Kidney epithelial cell (primary cell): ENCODE results near the gene NOC4L. TPM values are rescaled to one million over a fixed set of nuclear protein-coding genes. Genes with fewer than 3 reads are reported as not detected.

Experiments used
- DNase-seq: peaks from one replicate; pipeline ENCODE4 v3.0.0-alpha.2; 2010; ENCODE audit warnings: low read depth
- H3K27me3 ChIP-seq: 2 replicates; pipeline ENCODE4 v1.6.0; 2011; ENCODE audit warnings: low read length; ENCODE audit not compliant: control insufficient read depth, insufficient read depth
- H3K36me3 ChIP-seq: 2 replicates; pipeline ENCODE4 v1.5.1; 2011; ENCODE audit warnings: low read length; ENCODE audit not compliant: control insufficient read depth, insufficient read depth
- H3K4me3 ChIP-seq: 2 replicates; pipeline ENCODE4 v1.5.1; 2011; ENCODE audit warnings: low read depth, mild to moderate bottlenecking, control low read depth, low read length
- CTCF ChIP-seq: IDR thresholded peaks from 2 replicates; pipeline ENCODE4 v1.5.1; 2011; ENCODE audit warnings: mild to moderate bottlenecking, moderate library complexity, low read length, control low read depth, inconsistent platforms; ENCODE audit not compliant: insufficient read depth, poor library complexity, severe bottlenecking
- total RNA-seq: library from RNA; depleted of rRNA; stranded (reverse); fragments of >200 nt; gene quantifications from 2 replicates; pipeline ENCODE4 v1.2.3, GENCODE V29; 2015

The NOC4L gene
- total RNA-seq, 1 donor from 2014 or later: 23.8 TPM

DNA sequence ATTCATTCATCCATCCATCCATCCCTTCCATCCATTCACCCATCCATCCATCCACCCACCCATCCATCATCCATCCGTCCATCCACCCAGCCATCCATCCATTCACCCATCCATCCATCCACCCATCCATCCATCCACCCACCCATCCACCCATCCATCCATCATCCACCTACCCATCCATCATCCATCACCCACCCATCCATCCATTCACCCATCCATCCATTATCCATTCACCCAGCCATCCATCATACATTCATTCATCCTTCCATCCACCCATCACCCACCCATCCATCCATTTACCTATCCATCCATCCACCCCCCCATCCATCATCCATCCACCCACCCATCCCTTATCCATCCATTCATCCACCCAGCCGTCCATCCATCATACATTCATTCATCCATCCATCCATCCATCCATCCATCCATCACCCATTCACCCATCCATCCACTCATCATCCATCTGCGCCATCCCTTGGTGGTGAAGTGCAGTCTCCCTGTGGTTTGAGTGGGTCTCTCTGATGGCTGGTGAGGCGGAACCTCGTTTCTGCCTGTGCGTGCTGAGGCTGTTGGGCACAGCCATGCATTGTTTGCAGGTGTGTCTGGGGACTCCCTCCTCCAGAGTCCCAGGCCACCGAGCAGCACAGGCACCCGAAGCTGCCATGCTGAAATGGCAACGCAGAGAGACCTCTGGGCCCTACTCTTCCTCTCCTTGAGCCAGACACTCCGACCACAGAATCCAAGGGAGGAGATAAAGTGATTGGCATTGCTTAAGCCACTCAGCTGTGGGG, 22.7 kb downstream of the NOC4L start:
- Histone ChIP-seq H3K36me3 (no peaks in the 10 kb centered on the region), H3K4me3 (no peak overlapping the region), H3K27me3 (peaks cover 35% of the 10 kb centered on the region)
- no peak for DNase-seq
- TF ChIP-seq CTCF: no peak

- Histone ChIP-seq H3K4me3 (no peak overlapping the region), H3K27me3 (peaks cover 35% of the 10 kb centered on the region), H3K36me3 (no peaks in the 10 kb centered on the region)
- no peak for DNase-seq
- TF ChIP-seq CTCF: no peak
Measured at GRCh38 chr12:132167611-132168310, 23.5 kb downstream of the NOC4L start.

- no peak for TF ChIP-seq CTCF
- no peak overlapping the region for H3K4me3 ChIP-seq
- H3K27me3 ChIP-seq: peaks cover 36% of the 10 kb centered on the region
- no peak for DNase-seq
- H3K36me3 ChIP-seq: no peaks in the 10 kb centered on the region
Measured at GRCh38 chr12:132168311-132169031, 24.2 kb downstream of the NOC4L start.

DNA sequence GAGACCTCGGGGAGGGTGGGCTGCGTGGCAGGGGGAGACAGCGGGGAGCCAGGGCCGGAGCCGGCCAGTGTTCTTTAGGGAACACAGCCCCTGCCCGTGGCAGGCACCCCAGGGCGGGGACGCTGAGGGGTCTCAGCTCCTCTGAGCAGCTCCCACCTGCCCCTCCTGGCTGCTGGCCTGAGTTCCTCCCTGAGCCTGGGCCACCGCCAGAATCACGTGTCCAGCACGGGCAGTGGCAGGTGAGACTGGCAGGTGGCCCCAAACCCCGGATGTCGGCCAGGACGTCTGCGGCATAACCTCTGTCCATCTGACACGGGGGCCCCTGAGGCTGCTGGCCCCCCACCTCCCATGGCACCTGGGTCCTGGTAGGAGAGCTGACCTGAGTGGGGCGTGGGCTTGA, 25.1 kb downstream of the NOC4L start:
- DNase-seq: no peak
- no peak for TF ChIP-seq CTCF
- H3K4me3 ChIP-seq: no peak overlapping the region
- H3K36me3 ChIP-seq: no peaks in the 10 kb centered on the region
- peaks cover 39% of the 10 kb centered on the region for H3K27me3 ChIP-seq

- no peak for TF ChIP-seq CTCF
- peaks cover 43% of the 10 kb centered on the region for H3K27me3 ChIP-seq
- no peak for DNase-seq
- H3K36me3 ChIP-seq: no peaks in the 10 kb centered on the region
- no peak overlapping the region for H3K4me3 ChIP-seq
Measured at GRCh38 chr12:132170094-132170636, 25.9 kb downstream of the NOC4L start.
